NCI-H524 (cell line): ENCODE measurements around the gene SPRR2F.

ENCODE experiments used
- DNase-seq, 2 experiments: peaks; one replicate each; lab custom pipeline; 2025; lab: John Stamatoyannopoulos, UW

Gene SPRR2F

DNA sequence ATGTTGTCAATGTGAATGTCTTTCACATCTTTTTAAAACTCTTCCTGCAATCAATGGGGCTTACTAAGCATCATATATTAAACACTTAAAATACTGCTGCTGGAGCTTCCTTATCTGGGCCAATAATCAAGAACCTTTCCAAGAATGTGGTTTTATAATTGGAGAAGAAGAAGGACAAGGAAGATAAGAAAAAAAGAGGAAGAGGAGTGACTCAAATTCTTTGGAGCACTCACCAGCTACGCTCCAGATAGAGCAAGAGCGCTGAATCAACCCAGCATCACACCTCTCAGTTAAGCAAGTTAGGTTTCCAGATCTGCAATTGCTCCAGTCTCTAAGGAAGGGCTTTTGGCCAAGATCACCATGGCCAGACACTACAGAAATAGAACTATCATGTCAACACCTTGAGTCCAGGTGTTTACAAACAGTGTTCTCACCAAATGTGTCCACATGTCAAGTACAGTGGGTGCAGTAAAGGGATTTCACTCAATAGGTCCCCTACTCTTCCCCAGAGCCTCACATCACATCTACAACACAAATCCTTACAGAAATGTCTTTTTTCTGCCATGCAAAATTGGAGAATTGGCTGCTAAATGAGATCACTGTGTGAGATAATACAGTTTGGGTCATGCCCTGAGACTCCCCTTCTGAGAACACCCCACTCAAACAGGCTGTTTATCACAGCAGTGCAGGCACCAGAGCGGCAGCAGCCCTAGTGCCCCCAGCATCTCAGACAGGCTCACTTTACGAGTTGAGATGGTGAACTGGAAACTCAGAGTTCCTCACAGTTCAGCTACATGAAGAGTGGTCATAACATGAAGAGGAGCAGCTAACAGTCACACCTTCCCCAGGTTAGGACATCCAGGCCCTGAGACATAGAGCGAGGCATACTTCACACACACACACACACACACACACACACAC lies 40.2 kb downstream of the SPRR2F start:
- DNase-seq, result no peak

DNA sequence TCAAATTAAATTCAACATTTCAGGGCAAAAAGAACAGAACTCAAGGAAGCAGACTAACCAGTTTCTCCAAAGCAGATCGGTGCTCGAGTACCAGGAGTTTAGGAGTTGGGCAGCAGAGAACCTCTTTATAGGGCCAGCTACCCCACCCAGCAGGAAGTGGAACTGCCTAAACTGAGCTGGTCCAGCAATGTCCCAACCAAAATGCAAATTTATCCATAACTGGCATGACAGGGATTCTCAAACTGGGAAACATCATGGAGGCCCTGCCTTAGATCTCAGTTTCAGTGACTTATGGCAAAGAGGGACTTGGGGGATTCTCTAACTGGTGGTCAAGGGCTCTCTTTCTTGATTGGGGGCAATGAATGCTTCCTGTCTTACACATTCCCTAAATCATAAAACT lies 41.8 kb downstream of the SPRR2F start, which contains the start of gene SPRR2B:
SPRR2B (minus strand) TSS at position 101 of the 400 bp plus-strand sequence. CDS start 772 bp downstream, outside the sequence.
- no peak for DNase-seq

DNA sequence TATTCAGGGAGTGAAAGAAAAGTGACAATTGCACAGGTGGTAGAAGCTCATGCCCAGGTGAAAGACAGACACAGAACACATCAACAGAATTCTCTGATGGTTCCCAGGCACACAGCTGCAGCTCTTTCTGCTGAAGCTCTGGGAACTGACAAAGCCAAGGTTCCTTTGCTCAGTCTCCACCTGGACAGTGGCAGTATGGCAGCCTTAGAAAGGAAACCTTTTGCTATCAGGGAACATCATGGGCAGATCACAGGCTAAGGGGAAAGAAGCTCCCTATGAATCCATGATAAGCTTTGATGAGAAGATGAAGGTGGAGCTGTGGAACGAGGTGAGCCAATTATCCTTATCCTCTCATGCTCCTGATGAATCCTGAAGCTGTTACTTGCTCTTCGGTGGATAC lies 43.1 kb downstream of the SPRR2F start:
- DNase-seq, result no peak
